ENCODE results near the gene UBXN7. TPM values are rescaled to one million over a fixed set of nuclear protein-coding genes. Genes with fewer than 3 reads are reported as not detected.
"Not testable (repeated sequence)": the region's sequence is repeated elsewhere in the genome, so short reads cannot be mapped to it uniquely, and the experiment has no call there.

Gene UBXN7
- polyA plus RNA-seq, 3 donors = 27.3 to 37.9 (median 33.8) TPM

GRCh38 chr3:196424421-196424820, 7.8 kb downstream of the UBXN7 start:
- DNase-seq = not testable (repeated sequence)

- DNase-seq = no peak
These were observed 9.0 kb downstream of the UBXN7 start for GRCh38 chr3:196423044-196423781.

- not testable (repeated sequence) for DNase-seq
These were observed 10.6 kb downstream of the UBXN7 start for GRCh38 chr3:196421668-196422067.

GRCh38 chr3:196419386-196419785, 12.8 kb downstream of the UBXN7 start:
- no peak for DNase-seq

- no peak for DNase-seq
These were observed 13.6 kb downstream of the UBXN7 start for GRCh38 chr3:196418601-196419000.

- no peak for DNase-seq
These were observed 17.8 kb downstream of the UBXN7 start for GRCh38 chr3:196414469-196414868.

- no peak for DNase-seq
These were observed 19.5 kb downstream of the UBXN7 start for GRCh38 chr3:196412704-196413103.

- no peak for DNase-seq
These were observed 22.8 kb downstream of the UBXN7 start for GRCh38 chr3:196409409-196409808.

- DNase-seq = no peak
These were observed 23.5 kb downstream of the UBXN7 start for GRCh38 chr3:196408565-196409300.

GRCh38 chr3:196406811-196407470, 25.3 kb downstream of the UBXN7 start:
- DNase-seq = no peak

GRCh38 chr3:196400331-196400730, 31.9 kb downstream of the UBXN7 start:
- DNase-seq = no peak

GRCh38 chr3:196399485-196399945, 32.7 kb downstream of the UBXN7 start:
- no peak for DNase-seq

- DNase-seq = no peak
These were observed 33.4 kb downstream of the UBXN7 start for GRCh38 chr3:196398782-196399181.

- no peak for DNase-seq
These were observed 34.3 kb downstream of the UBXN7 start for GRCh38 chr3:196397941-196398340.

GRCh38 chr3:196390116-196390515, 42.1 kb downstream of the UBXN7 start:
- no peak for DNase-seq

GRCh38 chr3:196388956-196389355, 43.3 kb downstream of the UBXN7 start:
- DNase-seq = no peak

- not testable (repeated sequence) for DNase-seq
These were observed 44.3 kb downstream of the UBXN7 start for GRCh38 chr3:196387941-196388340.

- DNase-seq = not testable (repeated sequence)
These were observed 45.4 kb downstream of the UBXN7 start for GRCh38 chr3:196386797-196387196.

- DNase-seq = not testable (repeated sequence)
These were observed 46.2 kb downstream of the UBXN7 start for GRCh38 chr3:196386034-196386433.

GRCh38 chr3:196385446-196385845, 46.8 kb downstream of the UBXN7 start:
- not testable (repeated sequence) for DNase-seq

- no peak for DNase-seq
These were observed 53.9 kb downstream of the UBXN7 start for GRCh38 chr3:196378146-196378841.

- no peak for DNase-seq
These were observed 54.9 kb downstream of the UBXN7 start for GRCh38 chr3:196377321-196377720.
